Measurements from ENCODE around the gene PKNOX2.

GRCh38 chr11:125454047-125454446, 289.5 kb downstream of the PKNOX2 start:
- TF ChIP-seq ZEB2 (IDR thresholded peaks at IDR 0.05) (no peak), CTCF (IDR thresholded peaks at IDR 0.05 in 2 of 3, conservative IDR thresholded peaks at IDR 0.05 in 1 of 3; ENCODE audit: insufficient read depth in 2 of 3, low read depth in 1 of 3, low read length in 3 of 3) (no peak), EZH2 (IDR thresholded peaks at IDR 0.05; ENCODE audit: borderline replicate concordance, low read depth, low read length) (no peak), ZNF655 (CRISPR knock-in tag; IDR thresholded peaks at IDR 0.05) (no peak)
